Measurements from ENCODE around the gene NRL.

NRL gene

GRCh38 chr14:24062216-24062980 lies 52.4 kb downstream of the NRL start:
- Histone ChIP-seq H3K9me2 (replicated peaks; ENCODE audit: low read depth, low read length) (no peaks in the 10 kb centered on the region), H3K4me1 (ENCODE audit: insufficient read depth, low read length, poor library complexity, severe bottlenecking) (no peaks in the 10 kb centered on the region), H4K20me1 (ENCODE audit: insufficient read depth, low read length, poor library complexity, severe bottlenecking) (no peaks in the 10 kb centered on the region), H3K9ac (ENCODE audit: low read depth, low read length, poor library complexity, severe bottlenecking) (no peak overlapping the region), H3K9me3 (ENCODE audit: insufficient read depth, low read depth, low read length) (no peaks in the 10 kb centered on the region), H3K4me3 (ENCODE audit: low read length, poor library complexity, severe bottlenecking) (no peak overlapping the region), H3K79me2 (ENCODE audit: insufficient read depth, low read length) (no peaks in the 10 kb centered on the region), H3F3A (ENCODE audit: low read depth) (no peaks in the 10 kb centered on the region), H3K36me3 (ENCODE audit: insufficient read depth, low read length) (no peaks in the 10 kb centered on the region), H2AFZ (ENCODE audit: low read length) (no peak overlapping the region), H3K27me3 (ENCODE audit: insufficient read depth, low read length, poor library complexity, severe bottlenecking) (no peaks in the 10 kb centered on the region), H3K4me2 (ENCODE audit: low read depth, low read length, poor library complexity, severe bottlenecking) (no peak overlapping the region)
- TF ChIP-seq CTCF (conservative IDR thresholded peaks at IDR 0.05; ENCODE audit: low read length) (no peak), EZH2phosphoT487 (IDR thresholded peaks at IDR 0.05; ENCODE audit: borderline replicate concordance) (no peak)

- Histone ChIP-seq H3K4me1 (ENCODE audit: insufficient read depth, low read length, poor library complexity, severe bottlenecking) (no peaks in the 10 kb centered on the region), H3K36me3 (ENCODE audit: insufficient read depth, low read length) (no peaks in the 10 kb centered on the region), H3K79me2 (ENCODE audit: insufficient read depth, low read length) (no peaks in the 10 kb centered on the region), H2AFZ (ENCODE audit: low read length) (no peak overlapping the region), H3K4me3 (ENCODE audit: low read length, poor library complexity, severe bottlenecking) (no peak overlapping the region), H4K20me1 (ENCODE audit: insufficient read depth, low read length, poor library complexity, severe bottlenecking) (no peaks in the 10 kb centered on the region), H3K9me3 (ENCODE audit: insufficient read depth, low read depth, low read length) (no peaks in the 10 kb centered on the region), H3K27me3 (ENCODE audit: insufficient read depth, low read length, poor library complexity, severe bottlenecking) (no peaks in the 10 kb centered on the region), H3K9me2 (replicated peaks; ENCODE audit: low read depth, low read length) (no peaks in the 10 kb centered on the region), H3F3A (ENCODE audit: low read depth) (no peaks in the 10 kb centered on the region), H3K4me2 (ENCODE audit: low read depth, low read length, poor library complexity, severe bottlenecking) (no peak overlapping the region), H3K9ac (ENCODE audit: low read depth, low read length, poor library complexity, severe bottlenecking) (no peak overlapping the region)
- TF ChIP-seq EZH2phosphoT487 (IDR thresholded peaks at IDR 0.05; ENCODE audit: borderline replicate concordance) (no peak), CTCF (conservative IDR thresholded peaks at IDR 0.05; ENCODE audit: low read length) (no peak)
Measured at GRCh38 chr14:24060984-24061913, 53.5 kb downstream of the NRL start.

- Histone ChIP-seq H3K27me3 (ENCODE audit: insufficient read depth, low read length, poor library complexity, severe bottlenecking) (no peaks in the 10 kb centered on the region), H2AFZ (ENCODE audit: low read length) (no peak overlapping the region), H3K9ac (ENCODE audit: low read depth, low read length, poor library complexity, severe bottlenecking) (no peak overlapping the region), H3F3A (ENCODE audit: low read depth) (no peaks in the 10 kb centered on the region), H3K9me2 (replicated peaks; ENCODE audit: low read depth, low read length) (no peaks in the 10 kb centered on the region), H3K4me3 (ENCODE audit: low read length, poor library complexity, severe bottlenecking) (no peak overlapping the region), H3K4me2 (ENCODE audit: low read depth, low read length, poor library complexity, severe bottlenecking) (no peak overlapping the region), H3K79me2 (ENCODE audit: insufficient read depth, low read length) (no peaks in the 10 kb centered on the region), H3K9me3 (ENCODE audit: insufficient read depth, low read depth, low read length) (no peaks in the 10 kb centered on the region), H4K20me1 (ENCODE audit: insufficient read depth, low read length, poor library complexity, severe bottlenecking) (no peaks in the 10 kb centered on the region), H3K4me1 (ENCODE audit: insufficient read depth, low read length, poor library complexity, severe bottlenecking) (no peaks in the 10 kb centered on the region), H3K36me3 (ENCODE audit: insufficient read depth, low read length) (no peaks in the 10 kb centered on the region)
- no peak for TF ChIP-seq CTCF (conservative IDR thresholded peaks at IDR 0.05; ENCODE audit: low read length)
- no peak for TF ChIP-seq EZH2phosphoT487 (IDR thresholded peaks at IDR 0.05; ENCODE audit: borderline replicate concordance)
Measured at GRCh38 chr14:24060443-24060842, 54.3 kb downstream of the NRL start.
